ENCODE data around the gene CDK6.
A peak's percentile ranks its signal among the peaks of the same experiment; 100 is the strongest.

GRCh38 chr7:92781117-92781720, 55.2 kb downstream of the CDK6 start:
- TF ChIP-seq CTCF (IDR thresholded peaks at IDR 0.05): no peak
- no peak for TF ChIP-seq POLR2A (IDR thresholded peaks at IDR 0.05; ENCODE audit: low read depth)
- TF ChIP-seq EP300 (IDR thresholded peaks at IDR 0.05): no peak
- peak in 1 of 2 donors; percentile 6 for TF ChIP-seq POLR2AphosphoS5 (IDR thresholded peaks at IDR 0.05)
